Suprapubic skin (tissue), 3 donors: ENCODE measurements around the gene NSG1.

Source experiments
- EP300 ChIP-seq: sonication (generic); formaldehyde crosslinking; IDR thresholded peaks from one replicate; pipeline ENCODE4 v1.6.1; 2017; ENCODE audit warnings: antibody characterized with exemption
- TF ChIP-seq, protein P1 (sequence below), 2 donors: fragments of 200-600 bp in 1 of 2; fragments of 450-650 bp in 1 of 2; sonication (generic) in 1 of 2; IDR thresholded peaks; one replicate each; pipeline ENCODE4 v1.5.1; 2016 to 2019; ENCODE audit warnings: antibody characterized with exemption in 2 of 2, mild to moderate bottlenecking in 1 of 2, moderate library complexity in 1 of 2

DNA sequence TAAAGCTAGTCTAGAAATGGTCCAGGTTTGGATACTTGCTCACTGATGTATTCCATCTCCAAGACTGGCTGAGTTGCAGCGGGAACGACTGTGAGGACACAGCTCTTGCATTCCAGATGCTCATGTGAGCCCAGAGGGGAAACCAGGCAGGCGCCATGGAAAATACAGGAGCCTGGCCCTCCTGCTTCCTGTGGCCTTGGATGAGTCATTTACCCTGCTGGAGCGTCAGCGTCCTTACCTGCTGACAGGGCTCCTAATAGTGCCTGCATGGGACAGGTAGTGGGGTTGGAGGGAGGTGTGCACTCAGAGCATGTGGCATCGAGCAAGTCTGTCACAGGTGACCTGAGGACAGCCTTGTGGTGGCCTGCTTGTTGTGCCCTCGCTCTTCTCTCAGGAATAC, 69.4 kb downstream of the NSG1 start:
- TF ChIP-seq EP300, result no peak
- TF ChIP-seq, protein P1, sequence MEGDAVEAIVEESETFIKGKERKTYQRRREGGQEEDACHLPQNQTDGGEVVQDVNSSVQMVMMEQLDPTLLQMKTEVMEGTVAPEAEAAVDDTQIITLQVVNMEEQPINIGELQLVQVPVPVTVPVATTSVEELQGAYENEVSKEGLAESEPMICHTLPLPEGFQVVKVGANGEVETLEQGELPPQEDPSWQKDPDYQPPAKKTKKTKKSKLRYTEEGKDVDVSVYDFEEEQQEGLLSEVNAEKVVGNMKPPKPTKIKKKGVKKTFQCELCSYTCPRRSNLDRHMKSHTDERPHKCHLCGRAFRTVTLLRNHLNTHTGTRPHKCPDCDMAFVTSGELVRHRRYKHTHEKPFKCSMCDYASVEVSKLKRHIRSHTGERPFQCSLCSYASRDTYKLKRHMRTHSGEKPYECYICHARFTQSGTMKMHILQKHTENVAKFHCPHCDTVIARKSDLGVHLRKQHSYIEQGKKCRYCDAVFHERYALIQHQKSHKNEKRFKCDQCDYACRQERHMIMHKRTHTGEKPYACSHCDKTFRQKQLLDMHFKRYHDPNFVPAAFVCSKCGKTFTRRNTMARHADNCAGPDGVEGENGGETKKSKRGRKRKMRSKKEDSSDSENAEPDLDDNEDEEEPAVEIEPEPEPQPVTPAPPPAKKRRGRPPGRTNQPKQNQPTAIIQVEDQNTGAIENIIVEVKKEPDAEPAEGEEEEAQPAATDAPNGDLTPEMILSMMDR (IDR thresholded peaks at IDR 0.05), result no peak
